IPS-20b (cell line): ENCODE measurements around the gene SLC2A6.
"Not testable (repeated sequence)": the region's sequence is repeated elsewhere in the genome, so short reads cannot be mapped to it uniquely, and the experiment has no call there.

Source experiments
- H3K27ac ChIP-seq: one replicate; pipeline ENCODE4 v1.5.1; 2013; ENCODE audit warnings: low read length
- H3K27me3 ChIP-seq: 2 replicates; pipeline ENCODE4 v1.6.1; 2013; ENCODE audit warnings: mild to moderate bottlenecking, low read length, inconsistent platforms; ENCODE audit not compliant: insufficient read depth
- H3K36me3 ChIP-seq: 2 replicates; pipeline ENCODE4 v1.6.1; 2013; ENCODE audit warnings: low read depth, mild to moderate bottlenecking, inconsistent platforms, low read length, moderate library complexity; ENCODE audit not compliant: insufficient read depth
- H3K4me1 ChIP-seq: 2 replicates; pipeline ENCODE4 v1.6.1; 2013; ENCODE audit warnings: mild to moderate bottlenecking, control low read depth, inconsistent platforms, low read length, moderate library complexity; ENCODE audit not compliant: insufficient read depth
- H3K4me3 ChIP-seq: 2 replicates; pipeline ENCODE4 v1.5.1; 2013; ENCODE audit warnings: mild to moderate bottlenecking, low read length, inconsistent platforms
- H3K9ac ChIP-seq: 2 replicates; pipeline ENCODE4 v1.6.1; 2013; ENCODE audit warnings: low read depth, mild to moderate bottlenecking, inconsistent platforms, low read length, moderate library complexity
- H3K9me3 ChIP-seq: 2 replicates; pipeline ENCODE4 v1.6.1; 2013; ENCODE audit warnings: mild to moderate bottlenecking, low read depth, low read length, inconsistent platforms; ENCODE audit not compliant: insufficient read depth

SLC2A6 gene

DNA sequence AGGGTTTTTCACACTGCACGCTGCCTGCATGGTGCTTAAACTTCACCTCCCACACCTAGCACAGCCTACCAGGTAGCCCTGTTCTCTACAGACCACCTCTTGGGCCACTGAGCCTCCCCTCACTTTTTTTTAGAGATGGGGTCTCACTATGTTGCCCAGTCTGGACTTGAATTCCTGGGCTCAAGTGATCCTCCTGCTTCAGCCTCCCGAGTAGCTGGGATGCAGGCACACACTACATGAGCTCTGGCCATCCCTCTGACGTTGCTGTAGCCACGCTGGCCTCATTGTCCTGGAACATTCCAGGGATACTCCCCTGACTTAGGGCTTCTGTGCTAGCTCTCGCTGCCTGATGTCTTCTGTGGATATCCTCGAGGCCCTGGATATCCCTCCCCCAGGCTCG is 26.3 kb downstream of the SLC2A6 start:
- Histone ChIP-seq H3K27me3 (no peaks in the 10 kb centered on the region), H3K27ac (no peak overlapping the region), H3K9me3 (no peaks in the 10 kb centered on the region)

DNA sequence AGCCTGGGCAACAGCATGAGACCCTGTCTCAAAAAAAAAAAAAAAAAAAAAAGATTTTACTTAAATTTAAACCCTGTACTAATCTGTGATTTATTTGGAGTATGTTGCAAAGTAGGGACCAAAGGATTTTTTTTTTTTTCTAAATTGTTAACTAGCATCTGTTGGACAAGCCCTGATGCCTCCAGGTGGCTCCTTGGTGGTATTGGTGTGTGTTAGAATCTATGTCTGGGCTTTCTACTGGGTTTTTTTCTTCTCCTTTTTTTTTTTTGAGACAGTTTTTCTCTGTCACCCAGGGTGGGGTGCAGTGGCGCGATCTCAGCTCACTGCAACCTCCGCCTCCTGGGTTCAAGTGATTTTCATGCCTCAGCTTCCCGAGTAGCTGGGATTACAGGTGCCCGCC is 27.0 kb downstream of the SLC2A6 start:
- not testable (repeated sequence) for H3K4me3 ChIP-seq

More for the DNA sequence above, 26.3 kb downstream of the SLC2A6 start:
- Histone ChIP-seq H3K9ac (no peak overlapping the region), H3K4me3 (no peak overlapping the region), H3K36me3 (no peaks in the 10 kb centered on the region), H3K4me1 (no peaks in the 10 kb centered on the region)

GRCh38 chr9:133449760-133450159 is 29.1 kb downstream of the SLC2A6 start:
- Histone ChIP-seq H3K27me3 (no peaks in the 10 kb centered on the region), H3K27ac (no peak overlapping the region), H3K4me3 (no peak overlapping the region), H3K4me1 (no peaks in the 10 kb centered on the region), H3K36me3 (no peaks in the 10 kb centered on the region), H3K9ac (no peak overlapping the region), H3K9me3 (no peaks in the 10 kb centered on the region)

More for the DNA sequence above, 27.0 kb downstream of the SLC2A6 start:
- H3K4me1 ChIP-seq, H3K27ac ChIP-seq, H3K36me3 ChIP-seq, H3K9ac ChIP-seq, H3K9me3 ChIP-seq, H3K27me3 ChIP-seq: not testable (repeated sequence)

DNA sequence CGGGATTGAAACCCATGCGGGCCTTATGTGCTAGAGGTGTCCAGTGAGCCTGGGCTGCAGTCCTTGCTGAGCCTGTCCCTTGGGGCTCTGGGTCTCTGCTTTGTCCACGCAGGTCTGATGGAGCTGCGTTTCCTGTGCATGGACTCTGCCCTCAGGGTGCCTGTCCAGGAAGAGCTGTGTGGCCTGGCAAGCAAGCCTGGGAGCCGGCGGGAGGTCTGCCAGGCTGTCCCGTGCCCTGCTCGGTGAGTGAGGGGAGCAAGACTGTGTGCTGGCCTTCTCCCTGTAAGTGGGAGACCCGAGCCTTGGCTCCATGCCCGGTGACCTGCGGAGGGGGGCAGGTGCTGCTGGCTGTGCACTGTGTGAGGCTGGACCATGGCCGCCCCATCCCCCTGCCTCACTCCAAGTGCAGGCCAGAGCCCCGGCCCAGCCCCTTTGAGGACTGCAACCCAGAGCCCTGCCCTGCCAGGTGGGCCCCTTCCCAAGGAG is 30.4 kb downstream of the SLC2A6 start:
- H3K4me3 ChIP-seq = no peak overlapping the region
- no peaks in the 10 kb centered on the region for H3K27me3 ChIP-seq
- H3K36me3 ChIP-seq = no peaks in the 10 kb centered on the region
- no peak overlapping the region for H3K27ac ChIP-seq
- H3K9me3 ChIP-seq = no peaks in the 10 kb centered on the region
- no peak overlapping the region for H3K9ac ChIP-seq
- H3K4me1 ChIP-seq = no peaks in the 10 kb centered on the region

DNA sequence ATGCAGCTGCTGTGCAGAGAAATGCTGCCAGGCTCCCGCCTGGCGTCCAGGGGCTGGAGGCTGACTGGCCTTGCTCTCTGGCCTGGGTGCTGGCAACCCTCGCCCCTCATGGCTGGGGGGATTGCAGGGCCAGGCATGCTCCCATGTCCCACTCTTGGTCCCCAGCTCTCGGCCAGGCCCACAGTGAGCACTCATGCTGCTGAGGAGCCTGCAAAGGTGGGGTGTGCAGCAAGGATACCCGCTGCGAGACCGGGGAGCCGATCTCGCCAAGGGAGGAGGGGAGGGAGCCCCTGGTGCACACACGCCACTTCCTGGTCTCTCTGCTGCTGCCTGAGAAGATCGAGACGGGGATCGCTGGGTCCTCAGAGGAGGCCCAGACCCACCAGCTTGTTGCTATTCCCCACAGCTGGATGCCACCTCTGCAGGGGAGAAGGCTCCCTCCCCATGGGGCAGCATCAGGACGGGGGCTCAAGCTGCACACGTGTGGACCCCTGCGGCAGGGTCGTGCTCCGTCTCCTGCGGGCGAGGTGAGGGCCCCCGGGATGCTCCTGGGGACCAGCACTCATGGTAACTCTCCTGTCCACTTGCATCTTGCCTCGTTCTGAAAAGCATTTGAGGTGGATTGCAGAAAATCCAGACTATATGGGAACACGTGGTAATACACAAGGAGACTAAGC is 33.5 kb downstream of the SLC2A6 start:
- no peaks in the 10 kb centered on the region for H3K4me1 ChIP-seq
- H3K9ac ChIP-seq = no peak overlapping the region
- H3K27ac ChIP-seq = no peak overlapping the region
- no peaks in the 10 kb centered on the region for H3K9me3 ChIP-seq
- no peak overlapping the region for H3K4me3 ChIP-seq
- H3K36me3 ChIP-seq = no peaks in the 10 kb centered on the region
- H3K27me3 ChIP-seq = no peaks in the 10 kb centered on the region

DNA sequence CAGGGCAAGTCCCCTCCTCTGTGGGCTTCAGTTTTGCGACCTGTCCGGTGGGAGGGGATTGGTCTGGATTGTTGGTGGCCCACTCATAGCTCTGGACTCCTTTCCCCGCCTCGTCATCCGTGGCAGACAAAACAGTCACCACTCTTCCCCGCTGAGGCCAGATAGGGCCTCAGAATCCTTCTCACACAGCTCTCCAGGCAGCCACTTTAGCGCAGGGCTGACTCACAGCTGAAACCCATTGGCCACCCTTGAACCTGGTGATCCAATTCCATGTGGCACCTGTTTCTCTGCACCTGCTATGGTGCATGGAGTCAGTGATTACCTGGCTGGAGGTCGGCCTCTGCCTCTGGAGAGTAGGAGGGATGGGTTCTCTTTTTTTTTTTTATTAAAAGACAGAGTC is 34.9 kb downstream of the SLC2A6 start:
- H3K36me3 ChIP-seq = no peaks in the 10 kb centered on the region
- no peak overlapping the region for H3K4me3 ChIP-seq
- no peak overlapping the region for H3K9ac ChIP-seq
- no peaks in the 10 kb centered on the region for H3K27me3 ChIP-seq
- H3K27ac ChIP-seq = no peak overlapping the region
- H3K4me1 ChIP-seq = no peaks in the 10 kb centered on the region
- H3K9me3 ChIP-seq = no peaks in the 10 kb centered on the region

DNA sequence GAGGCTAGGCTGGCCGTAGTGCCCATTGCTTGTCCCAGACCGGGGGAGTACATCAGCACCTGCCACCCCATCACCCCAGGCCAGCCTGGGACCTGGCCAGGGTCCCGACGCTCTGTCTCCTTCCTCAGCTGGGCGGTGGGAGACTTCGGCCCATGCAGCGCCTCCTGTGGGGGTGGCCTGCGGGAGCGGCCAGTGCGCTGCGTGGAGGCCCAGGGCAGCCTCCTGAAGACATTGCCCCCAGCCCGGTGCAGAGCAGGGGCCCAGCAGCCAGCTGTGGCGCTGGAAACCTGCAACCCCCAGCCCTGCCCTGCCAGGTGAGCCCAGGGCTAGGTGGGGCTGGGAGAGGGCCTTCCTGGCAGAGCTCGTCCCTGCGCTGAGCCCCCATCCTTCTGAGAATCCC is 35.7 kb downstream of the SLC2A6 start:
- Histone ChIP-seq H3K4me1 (no peaks in the 10 kb centered on the region), H3K4me3 (no peak overlapping the region), H3K27me3 (no peaks in the 10 kb centered on the region), H3K9me3 (no peaks in the 10 kb centered on the region), H3K36me3 (no peaks in the 10 kb centered on the region), H3K27ac (no peak overlapping the region), H3K9ac (no peak overlapping the region)

DNA sequence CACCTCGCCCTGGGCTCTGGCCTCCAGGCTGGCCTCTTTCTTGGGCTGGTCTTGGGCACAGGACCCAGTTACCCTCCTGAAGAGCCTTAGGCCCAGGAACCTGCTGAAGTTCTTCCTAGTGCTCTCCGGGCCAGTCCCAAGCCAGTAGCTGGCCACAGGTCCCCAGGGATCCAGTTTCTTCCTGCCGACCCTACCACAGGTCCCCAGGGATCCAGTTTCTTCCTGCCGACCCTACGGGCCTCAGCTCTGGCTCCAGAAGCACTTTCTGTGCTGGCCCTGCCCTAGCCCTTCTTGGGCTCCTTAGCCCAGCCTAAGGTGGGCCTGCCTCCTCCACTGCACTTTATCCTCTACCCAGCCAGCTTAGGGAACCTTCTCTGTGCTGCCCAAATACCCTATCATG is 37.3 kb downstream of the SLC2A6 start:
- H3K36me3 ChIP-seq = no peaks in the 10 kb centered on the region
- no peak overlapping the region for H3K9ac ChIP-seq
- H3K27ac ChIP-seq = no peak overlapping the region
- H3K4me3 ChIP-seq = no peak overlapping the region
- no peaks in the 10 kb centered on the region for H3K27me3 ChIP-seq
- H3K4me1 ChIP-seq = no peaks in the 10 kb centered on the region
- H3K9me3 ChIP-seq = no peaks in the 10 kb centered on the region

DNA sequence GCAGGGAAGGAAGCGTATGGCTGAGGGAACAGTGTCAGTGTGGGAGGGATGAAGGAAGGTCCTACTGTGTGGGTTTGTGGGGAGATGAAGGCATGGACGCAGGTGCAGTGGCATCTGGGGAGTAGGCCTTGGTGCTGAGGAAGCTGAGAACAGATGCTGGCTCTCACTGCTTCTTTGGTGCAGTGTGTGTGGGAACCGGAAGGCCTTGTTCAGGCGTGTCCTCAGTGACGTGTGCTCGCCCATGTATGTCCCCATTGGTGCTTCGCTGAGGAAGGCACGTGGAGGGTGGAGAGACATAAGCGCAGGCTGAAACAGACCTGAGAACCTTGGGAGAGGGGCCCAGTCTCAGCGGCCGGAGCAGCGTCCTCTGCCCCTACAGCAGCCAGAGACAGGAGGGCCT is 38.0 kb downstream of the SLC2A6 start:
- H3K9ac ChIP-seq = no peak overlapping the region
- H3K36me3 ChIP-seq = no peaks in the 10 kb centered on the region
- no peaks in the 10 kb centered on the region for H3K27me3 ChIP-seq
- H3K4me3 ChIP-seq = no peak overlapping the region
- no peak overlapping the region for H3K27ac ChIP-seq
- H3K9me3 ChIP-seq = no peaks in the 10 kb centered on the region
- no peaks in the 10 kb centered on the region for H3K4me1 ChIP-seq

DNA sequence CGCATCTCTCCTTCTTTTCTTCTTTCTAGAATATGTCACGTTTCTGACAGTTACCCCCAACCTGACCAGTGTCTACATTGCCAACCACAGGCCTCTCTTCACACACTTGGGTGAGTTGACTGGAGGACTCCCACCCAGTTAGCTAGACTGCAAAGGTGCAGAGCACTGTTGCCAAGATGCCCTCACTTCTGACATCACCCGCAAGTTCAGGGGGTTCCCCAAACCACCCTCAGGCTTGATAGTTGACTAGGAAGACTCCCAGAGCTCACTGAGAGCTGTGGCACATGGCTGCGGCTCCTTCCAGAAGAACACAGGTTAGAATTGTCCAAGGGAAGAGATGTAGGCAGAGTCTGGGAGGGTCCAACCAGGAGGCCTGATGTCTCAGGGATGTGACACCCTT is 39.6 kb downstream of the SLC2A6 start:
- H3K27me3 ChIP-seq = no peaks in the 10 kb centered on the region
- no peaks in the 10 kb centered on the region for H3K36me3 ChIP-seq
- no peak overlapping the region for H3K4me3 ChIP-seq

GRCh38 chr9:133437753-133438531 is 41.0 kb downstream of the SLC2A6 start:
- H3K9ac ChIP-seq = no peak overlapping the region
- H3K27me3 ChIP-seq = no peaks in the 10 kb centered on the region
- H3K4me1 ChIP-seq = no peaks in the 10 kb centered on the region
- H3K27ac ChIP-seq = no peak overlapping the region
- no peak overlapping the region for H3K4me3 ChIP-seq
- no peaks in the 10 kb centered on the region for H3K36me3 ChIP-seq
- H3K9me3 ChIP-seq = no peaks in the 10 kb centered on the region

More for the DNA sequence above, 39.6 kb downstream of the SLC2A6 start:
- Histone ChIP-seq H3K4me1 (no peaks in the 10 kb centered on the region), H3K9ac (no peak overlapping the region), H3K9me3 (no peaks in the 10 kb centered on the region), H3K27ac (no peak overlapping the region)

DNA sequence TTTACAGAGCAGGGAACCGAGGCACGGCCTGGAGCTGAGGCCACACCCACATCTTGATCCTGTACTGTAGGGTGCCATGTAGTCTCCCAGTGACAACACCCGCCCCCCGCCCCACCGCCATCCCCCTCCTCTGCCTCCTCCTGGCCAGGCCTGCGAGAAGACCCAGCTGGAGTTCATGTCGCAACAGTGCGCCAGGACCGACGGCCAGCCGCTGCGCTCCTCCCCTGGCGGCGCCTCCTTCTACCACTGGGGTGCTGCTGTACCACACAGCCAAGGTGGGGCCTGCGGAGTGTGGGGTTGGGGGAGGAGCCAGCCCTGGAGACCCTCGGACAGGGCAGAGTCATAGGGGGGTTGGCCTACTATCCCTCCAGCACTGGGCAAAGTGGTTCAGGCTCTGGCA is 42.2 kb downstream of the SLC2A6 start:
- Histone ChIP-seq H3K27ac (no peak overlapping the region), H3K27me3 (no peaks in the 10 kb centered on the region), H3K36me3 (no peaks in the 10 kb centered on the region)

More for the DNA sequence above, 42.2 kb downstream of the SLC2A6 start:
- H3K4me3 ChIP-seq = no peak overlapping the region
- no peaks in the 10 kb centered on the region for H3K4me1 ChIP-seq
- no peaks in the 10 kb centered on the region for H3K9me3 ChIP-seq
- H3K9ac ChIP-seq = no peak overlapping the region
